Central memory CD8-positive, alpha-beta T cell (primary cell): ENCODE data around the gene LPIN3.

Experiments
- ATAC-seq: fragments of 150-1000 bp; cut with Tn5 transposase; replicated peaks from 2 replicates; pipeline ENCODE4 v1.10.0; 2022; ENCODE audit warnings: mild to moderate bottlenecking, moderate FRiP score, moderate number of reproducible peaks; ENCODE audit not compliant: poor library complexity, severe bottlenecking; ENCODE audit errors: extremely low read depth
- DNase-seq, 2 donors: peaks; one replicate each; pipeline ENCODE4 v3.0.0; 2021; ENCODE audit warnings: low spot score in 2 of 2
- H3K27ac Mint-ChIP-seq: one replicate; pipeline ENCODE4 v1.8.0; 2022; ENCODE audit warnings: low read depth, mild to moderate bottlenecking, moderate library complexity, mixed read lengths
- H3K27me3 Mint-ChIP-seq: one replicate; pipeline ENCODE4 v1.8.0; 2022; ENCODE audit warnings: mixed read lengths
- H3K36me3 Mint-ChIP-seq: one replicate; pipeline ENCODE4 v1.8.0; 2022; ENCODE audit warnings: mild to moderate bottlenecking, moderate library complexity, mixed read lengths; ENCODE audit not compliant: insufficient read depth
- H3K4me1 Mint-ChIP-seq: one replicate; pipeline ENCODE4 v1.8.0; 2022; ENCODE audit warnings: mixed read lengths
- H3K4me3 Mint-ChIP-seq: one replicate; pipeline ENCODE4 v1.8.0; 2022; ENCODE audit warnings: mild to moderate bottlenecking, moderate library complexity, mixed read lengths
- H3K9me3 Mint-ChIP-seq: one replicate; pipeline ENCODE4 v1.8.0; 2022; ENCODE audit warnings: mixed read lengths

LPIN3 gene

GRCh38 chr20:41348430-41349172, 8.0 kb downstream of the LPIN3 start:
- H3K4me1 Mint-ChIP-seq = no peaks in the 10 kb centered on the region
- DNase-seq (no peak), ATAC-seq (no peak)
- no peak overlapping the region for H3K27ac Mint-ChIP-seq
- H3K4me3 Mint-ChIP-seq = no peak overlapping the region
- H3K27me3 Mint-ChIP-seq = peaks cover 18% of the 10 kb centered on the region
- H3K9me3 Mint-ChIP-seq = no peaks in the 10 kb centered on the region
- H3K36me3 Mint-ChIP-seq = no peaks in the 10 kb centered on the region

- Mint-ChIP-seq H3K36me3 (no peaks in the 10 kb centered on the region), H3K27me3 (peaks cover 18% of the 10 kb centered on the region), H3K4me3 (no peak overlapping the region), H3K9me3 (no peaks in the 10 kb centered on the region), H3K4me1 (no peaks in the 10 kb centered on the region), H3K27ac (no peak overlapping the region)
- ATAC-seq (no peak), DNase-seq (no peak)
These were observed 8.6 kb downstream of the LPIN3 start for GRCh38 chr20:41349266-41349665.

GRCh38 chr20:41349943-41350342, 9.3 kb downstream of the LPIN3 start:
- H3K27ac Mint-ChIP-seq = no peak overlapping the region
- ATAC-seq (no peak), DNase-seq (no peak)
- H3K36me3 Mint-ChIP-seq = no peaks in the 10 kb centered on the region
- H3K9me3 Mint-ChIP-seq = no peaks in the 10 kb centered on the region
- no peak overlapping the region for H3K4me3 Mint-ChIP-seq
- H3K27me3 Mint-ChIP-seq = peaks cover 18% of the 10 kb centered on the region
- H3K4me1 Mint-ChIP-seq = no peaks in the 10 kb centered on the region

GRCh38 chr20:41350408-41350962, 9.9 kb downstream of the LPIN3 start:
- H3K4me1 Mint-ChIP-seq = no peaks in the 10 kb centered on the region
- H3K27me3 Mint-ChIP-seq = peaks cover 18% of the 10 kb centered on the region
- H3K9me3 Mint-ChIP-seq = no peaks in the 10 kb centered on the region
- no peak overlapping the region for H3K27ac Mint-ChIP-seq
- ATAC-seq (no peak), DNase-seq (no peak)
- H3K36me3 Mint-ChIP-seq = no peaks in the 10 kb centered on the region
- H3K4me3 Mint-ChIP-seq = no peak overlapping the region

- DNase-seq (no peak), ATAC-seq (no peak)
- Mint-ChIP-seq H3K27ac (no peak overlapping the region), H3K4me1 (no peaks in the 10 kb centered on the region), H3K27me3 (peaks cover 18% of the 10 kb centered on the region), H3K36me3 (no peaks in the 10 kb centered on the region), H3K4me3 (no peak overlapping the region), H3K9me3 (no peaks in the 10 kb centered on the region)
These were observed 11.5 kb downstream of the LPIN3 start for GRCh38 chr20:41352106-41352505.

GRCh38 chr20:41352666-41353065, 12.0 kb downstream of the LPIN3 start:
- H3K9me3 Mint-ChIP-seq = no peaks in the 10 kb centered on the region
- H3K4me3 Mint-ChIP-seq = no peak overlapping the region
- ATAC-seq (no peak), DNase-seq (no peak)
- H3K4me1 Mint-ChIP-seq = no peaks in the 10 kb centered on the region
- H3K27ac Mint-ChIP-seq = no peak overlapping the region
- H3K36me3 Mint-ChIP-seq = no peaks in the 10 kb centered on the region
- H3K27me3 Mint-ChIP-seq = peaks cover 18% of the 10 kb centered on the region

- Mint-ChIP-seq H3K27ac (no peak overlapping the region), H3K36me3 (no peaks in the 10 kb centered on the region), H3K4me1 (no peaks in the 10 kb centered on the region), H3K4me3 (no peak overlapping the region), H3K9me3 (no peaks in the 10 kb centered on the region), H3K27me3 (peaks cover 18% of the 10 kb centered on the region)
- DNase-seq (no peak), ATAC-seq (no peak)
These were observed 12.9 kb downstream of the LPIN3 start for GRCh38 chr20:41353530-41353929.

- ATAC-seq (no peak), DNase-seq (no peak)
- no peak overlapping the region for H3K27ac Mint-ChIP-seq
- H3K36me3 Mint-ChIP-seq = no peaks in the 10 kb centered on the region
- H3K4me1 Mint-ChIP-seq = no peaks in the 10 kb centered on the region
- H3K4me3 Mint-ChIP-seq = no peak overlapping the region
- peaks cover 15% of the 10 kb centered on the region for H3K27me3 Mint-ChIP-seq
- no peaks in the 10 kb centered on the region for H3K9me3 Mint-ChIP-seq
These were observed 14.6 kb downstream of the LPIN3 start for GRCh38 chr20:41355192-41355591.

GRCh38 chr20:41355598-41356203, 15.1 kb downstream of the LPIN3 start:
- DNase-seq (no peak), ATAC-seq (no peak)
- H3K27ac Mint-ChIP-seq = no peak overlapping the region
- no peaks in the 10 kb centered on the region for H3K9me3 Mint-ChIP-seq
- no peaks in the 10 kb centered on the region for H3K4me1 Mint-ChIP-seq
- H3K4me3 Mint-ChIP-seq = no peak overlapping the region
- no peaks in the 10 kb centered on the region for H3K36me3 Mint-ChIP-seq
- peaks cover 10% of the 10 kb centered on the region for H3K27me3 Mint-ChIP-seq

GRCh38 chr20:41356951-41357350, 16.3 kb downstream of the LPIN3 start:
- DNase-seq (no peak), ATAC-seq (no peak)
- peaks cover 3% of the 10 kb centered on the region for H3K27me3 Mint-ChIP-seq
- no peaks in the 10 kb centered on the region for H3K36me3 Mint-ChIP-seq
- no peaks in the 10 kb centered on the region for H3K9me3 Mint-ChIP-seq
- no peaks in the 10 kb centered on the region for H3K4me1 Mint-ChIP-seq
- H3K4me3 Mint-ChIP-seq = no peak overlapping the region
- H3K27ac Mint-ChIP-seq = no peak overlapping the region

- no peaks in the 10 kb centered on the region for H3K27me3 Mint-ChIP-seq
These were observed 17.0 kb downstream of the LPIN3 start for GRCh38 chr20:41357424-41358163.

GRCh38 chr20:41358230-41358629, 17.6 kb downstream of the LPIN3 start:
- no peaks in the 10 kb centered on the region for H3K27me3 Mint-ChIP-seq
- H3K9me3 Mint-ChIP-seq = no peaks in the 10 kb centered on the region
- no peaks in the 10 kb centered on the region for H3K4me1 Mint-ChIP-seq
- ATAC-seq (no peak), DNase-seq (no peak)
- no peaks in the 10 kb centered on the region for H3K36me3 Mint-ChIP-seq
- no peak overlapping the region for H3K4me3 Mint-ChIP-seq
- no peak overlapping the region for H3K27ac Mint-ChIP-seq

More at GRCh38 chr20:41357424-41358163, 17.0 kb downstream of the LPIN3 start:
- no peaks in the 10 kb centered on the region for H3K4me1 Mint-ChIP-seq
- no peak overlapping the region for H3K4me3 Mint-ChIP-seq
- no peaks in the 10 kb centered on the region for H3K36me3 Mint-ChIP-seq
- no peaks in the 10 kb centered on the region for H3K9me3 Mint-ChIP-seq
- no peak overlapping the region for H3K27ac Mint-ChIP-seq
- DNase-seq (no peak), ATAC-seq (no peak)
